ENCODE measurements around the gene RB1.

The RB1 gene

DNA sequence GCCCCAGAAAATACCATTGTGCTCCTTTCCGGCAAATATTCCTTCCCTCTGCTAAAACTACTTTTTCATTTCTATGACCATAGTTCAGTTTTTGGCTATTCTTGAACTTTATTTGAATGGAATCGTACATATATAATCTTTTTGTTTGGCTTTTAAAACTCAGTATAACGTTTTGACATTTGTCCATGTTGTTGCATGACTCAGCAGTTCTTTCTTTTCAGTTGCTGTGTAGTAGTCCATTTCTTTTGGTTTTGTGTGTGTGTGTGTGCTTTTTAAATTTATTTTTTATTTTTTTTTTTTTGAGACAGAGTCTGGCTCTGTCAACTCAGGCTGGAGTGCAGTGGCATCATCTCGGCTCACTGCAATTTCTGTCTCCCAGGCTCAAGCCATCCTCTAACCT is 35.5 kb upstream of the RB1 start:
- peaks cover 15% of the 10 kb centered on the region for H3K36me3 ChIP-seq (ENCODE audit: control insufficient read depth, insufficient read depth, low read length)
- H3K4me3 ChIP-seq (ENCODE audit: low read length), result no peak overlapping the region
- H3K27ac ChIP-seq (ENCODE audit: low read depth, low read length), result no peak overlapping the region

DNA sequence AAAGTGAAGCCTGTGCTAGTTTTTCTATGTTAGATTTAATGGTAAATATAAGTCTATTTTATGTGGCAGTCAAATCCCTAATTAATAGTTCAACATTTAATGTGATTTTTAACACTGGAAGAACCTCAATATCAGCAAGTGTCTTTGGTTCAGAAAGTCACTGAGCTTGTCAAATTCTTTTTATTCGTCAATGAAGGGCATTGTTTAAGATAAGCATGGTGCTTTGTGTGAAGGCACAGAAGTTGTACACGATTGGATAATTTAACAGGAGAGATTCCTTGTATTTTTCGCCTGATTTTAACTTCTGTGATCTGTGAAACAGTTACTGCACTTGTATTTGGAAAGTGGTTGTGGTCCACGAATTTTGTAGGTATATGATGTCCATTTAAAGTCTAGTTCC is 30.2 kb upstream of the RB1 start:
- Histone ChIP-seq H3K27me3 (ENCODE audit: control insufficient read depth, insufficient read depth, low read length) (no peaks in the 10 kb centered on the region), H3K27ac (ENCODE audit: low read depth, low read length) (no peak overlapping the region), H3K9ac (ENCODE audit: low read length) (no peak overlapping the region), H3K4me1 (ENCODE audit: control insufficient read depth, insufficient read depth, low read length) (no peaks in the 10 kb centered on the region), H3K4me3 (ENCODE audit: low read length) (no peak overlapping the region), H3K36me3 (ENCODE audit: control insufficient read depth, insufficient read depth, low read length) (peaks cover 4% of the 10 kb centered on the region)

More for the DNA sequence above, 35.5 kb upstream of the RB1 start:
- Histone ChIP-seq H3K4me1 (ENCODE audit: control insufficient read depth, insufficient read depth, low read length) (no peaks in the 10 kb centered on the region), H3K9ac (ENCODE audit: low read length) (no peak overlapping the region), H3K27me3 (ENCODE audit: control insufficient read depth, insufficient read depth, low read length) (no peaks in the 10 kb centered on the region)

GRCh38 chr13:48275507-48275906 is 28.0 kb upstream of the RB1 start:
- Histone ChIP-seq H3K4me3 (ENCODE audit: low read length) (no peak overlapping the region), H3K9ac (ENCODE audit: low read length) (no peak overlapping the region), H3K4me1 (ENCODE audit: control insufficient read depth, insufficient read depth, low read length) (no peaks in the 10 kb centered on the region), H3K27ac (ENCODE audit: low read depth, low read length) (no peak overlapping the region), H3K36me3 (ENCODE audit: control insufficient read depth, insufficient read depth, low read length) (no peaks in the 10 kb centered on the region), H3K27me3 (ENCODE audit: control insufficient read depth, insufficient read depth, low read length) (no peaks in the 10 kb centered on the region)

DNA sequence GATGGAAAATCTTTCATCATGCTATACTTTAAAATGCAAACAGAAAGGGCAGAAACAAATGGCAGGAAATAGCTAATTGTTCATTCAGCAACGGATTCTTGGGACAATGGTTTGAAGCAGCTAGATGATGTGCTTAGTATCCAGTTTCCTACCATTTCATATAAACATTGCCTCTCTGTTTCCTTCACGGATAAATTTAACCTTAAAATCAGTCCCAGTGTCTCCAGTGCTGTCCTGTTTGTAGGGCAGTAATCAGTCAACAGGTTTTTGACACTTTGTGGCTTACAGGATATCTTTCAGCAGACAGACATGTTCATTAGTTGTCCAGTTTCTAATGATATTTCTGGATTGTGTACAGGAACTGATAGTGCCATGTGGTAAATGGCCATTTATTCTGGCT is 24.7 kb upstream of the RB1 start:
- H3K27me3 ChIP-seq (ENCODE audit: control insufficient read depth, insufficient read depth, low read length), result no peaks in the 10 kb centered on the region
- H3K27ac ChIP-seq (ENCODE audit: low read depth, low read length), result no peak overlapping the region
- H3K9ac ChIP-seq (ENCODE audit: low read length), result no peak overlapping the region
- H3K4me1 ChIP-seq (ENCODE audit: control insufficient read depth, insufficient read depth, low read length), result no peaks in the 10 kb centered on the region
- no peaks in the 10 kb centered on the region for H3K36me3 ChIP-seq (ENCODE audit: control insufficient read depth, insufficient read depth, low read length)
- no peak overlapping the region for H3K4me3 ChIP-seq (ENCODE audit: low read length)

GRCh38 chr13:48281556-48281955 is 22.0 kb upstream of the RB1 start:
- Histone ChIP-seq H3K4me1 (ENCODE audit: control insufficient read depth, insufficient read depth, low read length) (no peaks in the 10 kb centered on the region), H3K27me3 (ENCODE audit: control insufficient read depth, insufficient read depth, low read length) (no peaks in the 10 kb centered on the region), H3K4me3 (ENCODE audit: low read length) (no peak overlapping the region), H3K36me3 (ENCODE audit: control insufficient read depth, insufficient read depth, low read length) (no peaks in the 10 kb centered on the region), H3K27ac (ENCODE audit: low read depth, low read length) (no peak overlapping the region), H3K9ac (ENCODE audit: low read length) (no peak overlapping the region)

GRCh38 chr13:48291730-48292129 is 11.8 kb upstream of the RB1 start:
- no peak overlapping the region for H3K4me3 ChIP-seq (ENCODE audit: low read length)
- H3K27me3 ChIP-seq (ENCODE audit: control insufficient read depth, insufficient read depth, low read length), result no peaks in the 10 kb centered on the region
- H3K27ac ChIP-seq (ENCODE audit: low read depth, low read length), result no peak overlapping the region
- no peaks in the 10 kb centered on the region for H3K4me1 ChIP-seq (ENCODE audit: control insufficient read depth, insufficient read depth, low read length)
- H3K9ac ChIP-seq (ENCODE audit: low read length), result no peak overlapping the region
- no peaks in the 10 kb centered on the region for H3K36me3 ChIP-seq (ENCODE audit: control insufficient read depth, insufficient read depth, low read length)

- Histone ChIP-seq H3K9ac (ENCODE audit: low read length) (no peak overlapping the region), H3K27ac (ENCODE audit: low read depth, low read length) (no peak overlapping the region), H3K27me3 (ENCODE audit: control insufficient read depth, insufficient read depth, low read length) (no peaks in the 10 kb centered on the region), H3K4me3 (ENCODE audit: low read length) (no peak overlapping the region), H3K4me1 (ENCODE audit: control insufficient read depth, insufficient read depth, low read length) (no peaks in the 10 kb centered on the region), H3K36me3 (ENCODE audit: control insufficient read depth, insufficient read depth, low read length) (no peaks in the 10 kb centered on the region)
These were observed 10.9 kb upstream of the RB1 start for GRCh38 chr13:48292650-48293049.

- no peaks in the 10 kb centered on the region for H3K27me3 ChIP-seq (ENCODE audit: control insufficient read depth, insufficient read depth, low read length)
- H3K9ac ChIP-seq (ENCODE audit: low read length), result no peak overlapping the region
- no peak overlapping the region for H3K27ac ChIP-seq (ENCODE audit: low read depth, low read length)
- H3K4me3 ChIP-seq (ENCODE audit: low read length), result no peak overlapping the region
- H3K36me3 ChIP-seq (ENCODE audit: control insufficient read depth, insufficient read depth, low read length), result no peaks in the 10 kb centered on the region
- no peaks in the 10 kb centered on the region for H3K4me1 ChIP-seq (ENCODE audit: control insufficient read depth, insufficient read depth, low read length)
These were observed 8.9 kb upstream of the RB1 start for GRCh38 chr13:48294653-48295052.

GRCh38 chr13:48295271-48295670 is 8.3 kb upstream of the RB1 start:
- Histone ChIP-seq H3K4me1 (ENCODE audit: control insufficient read depth, insufficient read depth, low read length) (no peaks in the 10 kb centered on the region), H3K36me3 (ENCODE audit: control insufficient read depth, insufficient read depth, low read length) (no peaks in the 10 kb centered on the region), H3K27ac (ENCODE audit: low read depth, low read length) (no peak overlapping the region), H3K9ac (ENCODE audit: low read length) (no peak overlapping the region), H3K27me3 (ENCODE audit: control insufficient read depth, insufficient read depth, low read length) (no peaks in the 10 kb centered on the region), H3K4me3 (ENCODE audit: low read length) (no peak overlapping the region)

- Histone ChIP-seq H3K27me3 (ENCODE audit: control insufficient read depth, insufficient read depth, low read length) (no peaks in the 10 kb centered on the region), H3K4me1 (ENCODE audit: control insufficient read depth, insufficient read depth, low read length) (no peaks in the 10 kb centered on the region), H3K27ac (ENCODE audit: low read depth, low read length) (no peak overlapping the region), H3K4me3 (ENCODE audit: low read length) (no peak overlapping the region), H3K9ac (ENCODE audit: low read length) (no peak overlapping the region), H3K36me3 (ENCODE audit: control insufficient read depth, insufficient read depth, low read length) (no peaks in the 10 kb centered on the region)
These were observed 7.0 kb upstream of the RB1 start for GRCh38 chr13:48296528-48296927.

DNA sequence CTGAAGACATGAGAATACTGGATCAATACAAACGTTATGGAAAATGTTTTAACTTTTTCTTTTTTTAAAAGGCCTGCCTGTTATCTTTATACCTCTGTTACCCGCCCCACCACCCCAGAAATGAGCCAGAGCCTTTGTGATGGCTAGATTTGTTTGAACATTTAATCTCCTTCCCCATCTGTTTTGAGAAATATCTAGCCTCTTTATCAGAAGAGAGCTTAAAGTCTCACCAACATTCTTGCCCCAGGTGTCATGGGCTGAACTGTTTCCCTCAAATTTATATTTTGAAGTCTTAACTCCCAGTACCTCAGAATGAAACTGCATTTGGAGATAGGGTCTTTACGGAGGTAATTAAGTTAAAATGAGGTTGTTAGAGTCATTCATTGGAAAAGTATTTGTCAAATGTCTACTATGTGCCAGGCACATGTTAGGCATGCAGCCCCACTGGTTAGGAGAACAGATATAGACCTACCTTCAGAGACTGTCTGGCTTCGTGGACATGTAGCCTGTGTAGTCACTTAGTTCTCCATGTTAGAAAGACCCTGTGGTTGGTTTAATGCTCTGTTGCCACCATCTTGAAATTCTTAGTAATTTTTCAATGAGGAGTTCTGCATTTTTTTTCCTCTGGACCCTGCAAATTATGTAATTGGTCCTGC is 6.3 kb upstream of the RB1 start:
- no peaks in the 10 kb centered on the region for H3K36me3 ChIP-seq (ENCODE audit: control insufficient read depth, insufficient read depth, low read length)
- no peaks in the 10 kb centered on the region for H3K27me3 ChIP-seq (ENCODE audit: control insufficient read depth, insufficient read depth, low read length)
- H3K9ac ChIP-seq (ENCODE audit: low read length), result no peak overlapping the region
- no peaks in the 10 kb centered on the region for H3K4me1 ChIP-seq (ENCODE audit: control insufficient read depth, insufficient read depth, low read length)
- no peak overlapping the region for H3K4me3 ChIP-seq (ENCODE audit: low read length)
- H3K27ac ChIP-seq (ENCODE audit: low read depth, low read length), result no peak overlapping the region

- Histone ChIP-seq H3K36me3 (ENCODE audit: control insufficient read depth, insufficient read depth, low read length) (no peaks in the 10 kb centered on the region), H3K4me3 (ENCODE audit: low read length) (no peak overlapping the region), H3K27me3 (ENCODE audit: control insufficient read depth, insufficient read depth, low read length) (no peaks in the 10 kb centered on the region), H3K4me1 (ENCODE audit: control insufficient read depth, insufficient read depth, low read length) (peaks cover 3% of the 10 kb centered on the region), H3K9ac (ENCODE audit: low read length) (no peak overlapping the region), H3K27ac (ENCODE audit: low read depth, low read length) (no peak overlapping the region)
These were observed 4.0 kb upstream of the RB1 start for GRCh38 chr13:48299591-48299990.

GRCh38 chr13:48302871-48303358 is 636 bp upstream of the RB1 start:
- H3K9ac ChIP-seq (ENCODE audit: low read length), result peak overlapping the region; percentile 84
- peaks cover 3% of the 10 kb centered on the region for H3K4me1 ChIP-seq (ENCODE audit: control insufficient read depth, insufficient read depth, low read length)
- peak overlapping the region; percentile 98 for H3K4me3 ChIP-seq (ENCODE audit: low read length)
- H3K27ac ChIP-seq (ENCODE audit: low read depth, low read length), result peak overlapping the region; percentile 99
- no peaks in the 10 kb centered on the region for H3K36me3 ChIP-seq (ENCODE audit: control insufficient read depth, insufficient read depth, low read length)
- no peaks in the 10 kb centered on the region for H3K27me3 ChIP-seq (ENCODE audit: control insufficient read depth, insufficient read depth, low read length)
